HG03571 (cell line): Measurements from ENCODE around the gene ZNF365.
"Not testable (repeated sequence)": the region's sequence is repeated elsewhere in the genome, so short reads cannot be mapped to it uniquely, and the experiment has no call there.

Experiments
- ATAC-seq: cut with Tn5 transposase; IDR thresholded peaks from one replicate; pipeline ENCODE4 v1.9.1; 2021; ENCODE audit not compliant: unreplicated experiment

Gene ZNF365

DNA sequence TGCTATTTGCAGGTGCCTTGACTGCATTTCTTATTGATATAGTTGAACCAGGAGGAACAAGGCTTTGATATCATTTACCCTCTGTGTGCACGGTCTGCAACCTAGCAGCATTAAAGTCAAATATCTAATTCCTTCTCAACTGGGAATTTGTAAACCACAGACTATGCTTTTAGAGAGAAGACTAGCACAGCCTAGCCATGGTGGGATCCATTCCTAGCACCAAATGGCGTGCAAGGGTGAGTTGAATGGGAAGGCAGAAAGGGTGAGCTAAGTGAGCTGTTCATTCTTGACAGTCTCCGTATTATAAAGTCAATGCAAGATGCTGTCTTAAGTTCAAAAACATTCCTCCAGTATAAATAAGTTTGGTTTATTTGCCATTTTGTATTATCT lies 2.9 kb downstream of the ZNF365 start:
- no peak for ATAC-seq

GRCh38 chr10:62377966-62378365 lies 3.8 kb downstream of the ZNF365 start:
- no peak for ATAC-seq

DNA sequence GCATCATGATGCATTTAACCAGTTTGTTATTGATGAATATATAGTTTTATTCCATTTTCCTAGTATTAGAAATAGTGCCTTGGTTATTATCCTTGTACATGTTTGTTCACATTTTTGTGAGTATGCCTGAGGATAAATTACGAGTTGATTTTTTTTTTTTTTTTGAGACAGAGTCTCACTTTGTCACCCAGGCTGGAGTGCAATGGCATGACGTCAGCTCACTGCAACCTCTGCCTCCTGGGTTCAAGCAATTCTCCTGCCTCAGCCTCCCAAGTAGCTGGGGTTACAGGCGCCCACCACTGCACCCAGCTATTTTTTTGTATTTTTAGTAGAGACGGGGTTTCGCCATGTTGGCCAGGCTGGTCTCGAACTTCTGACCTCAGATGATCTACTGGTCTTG lies 4.7 kb downstream of the ZNF365 start:
- not testable (repeated sequence) for ATAC-seq

DNA sequence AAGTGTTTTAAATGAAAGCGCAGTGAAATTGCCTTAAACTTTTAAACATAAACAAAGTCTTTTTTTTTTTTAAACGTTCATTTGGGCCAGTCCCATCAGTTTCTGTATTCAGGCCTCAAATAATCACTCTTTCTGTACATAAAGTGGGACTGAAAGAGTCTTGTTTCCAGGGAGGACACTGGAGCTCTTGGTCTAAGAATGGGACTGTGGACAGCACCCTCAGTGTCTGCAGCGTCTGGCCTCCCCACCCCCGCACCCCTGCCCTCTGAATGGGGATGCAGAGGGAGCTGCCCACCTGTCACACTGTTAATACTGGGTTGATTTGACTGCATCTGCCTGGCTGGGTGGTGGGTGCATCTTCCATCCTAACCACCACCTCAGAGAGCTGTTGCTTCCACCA lies 5.2 kb downstream of the ZNF365 start:
- no peak for ATAC-seq

GRCh38 chr10:62380016-62380415 lies 5.8 kb downstream of the ZNF365 start:
- no peak for ATAC-seq

GRCh38 chr10:62381385-62382102 lies 7.4 kb downstream of the ZNF365 start:
- no peak for ATAC-seq

DNA sequence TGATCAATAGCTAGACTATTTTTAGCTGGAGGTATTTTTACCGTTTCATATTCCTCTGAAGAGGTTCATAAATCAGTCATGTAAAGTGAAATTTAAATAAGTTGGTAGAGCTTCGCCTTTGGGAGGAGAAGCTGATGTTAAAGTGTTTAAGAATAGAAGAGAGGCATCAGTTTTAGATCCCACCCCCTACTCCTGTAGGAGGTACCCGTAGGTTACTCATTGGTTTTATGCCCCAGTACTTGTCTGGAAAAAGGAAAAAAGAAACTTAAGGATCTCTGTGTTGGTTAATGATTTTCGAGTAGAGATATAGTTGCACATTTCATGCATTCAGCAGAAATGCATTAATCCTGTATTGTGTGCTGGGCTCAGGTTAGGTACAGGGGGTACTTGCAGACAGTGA lies 8.7 kb downstream of the ZNF365 start:
- no peak for ATAC-seq

GRCh38 chr10:62384057-62384446 lies 9.9 kb downstream of the ZNF365 start:
- ATAC-seq, result no peak

- ATAC-seq, result no peak
Measured at GRCh38 chr10:62384447-62385081, 10.4 kb downstream of the ZNF365 start.

GRCh38 chr10:62386356-62387320 lies 12.5 kb downstream of the ZNF365 start:
- ATAC-seq, result no peak

- ATAC-seq, result no peak
Measured at GRCh38 chr10:62388328-62388727, 14.2 kb downstream of the ZNF365 start.

DNA sequence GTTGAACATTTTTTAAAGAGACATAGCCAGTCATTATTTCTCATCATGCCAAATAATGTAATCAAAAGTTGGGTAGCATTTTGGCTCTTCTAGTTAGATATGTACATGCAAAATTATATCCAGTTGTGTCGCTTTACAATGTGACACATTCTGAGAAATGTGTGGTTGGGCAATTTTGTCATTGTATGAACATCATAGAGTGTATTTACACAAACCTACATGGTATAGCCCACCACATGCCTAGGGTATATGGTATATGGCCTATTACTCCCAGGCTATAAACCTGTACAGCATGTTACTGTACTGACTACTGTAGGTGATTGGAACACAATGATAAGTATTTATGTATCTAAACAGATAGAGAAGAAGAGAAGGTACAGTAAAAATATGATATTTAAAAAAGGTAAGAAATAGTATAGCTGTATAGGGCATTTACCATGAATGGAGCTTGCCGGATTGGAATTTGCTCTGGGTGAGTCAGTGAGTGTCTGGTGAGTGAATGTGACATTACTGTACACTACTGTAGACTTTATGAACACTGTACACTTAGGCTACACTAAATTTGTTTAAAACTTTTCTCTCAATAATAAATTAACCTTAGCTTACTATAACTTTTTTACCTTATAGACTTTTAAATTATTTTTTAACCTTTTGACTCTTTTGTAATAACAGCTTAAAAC lies 16.5 kb downstream of the ZNF365 start:
- ATAC-seq, result no peak

DNA sequence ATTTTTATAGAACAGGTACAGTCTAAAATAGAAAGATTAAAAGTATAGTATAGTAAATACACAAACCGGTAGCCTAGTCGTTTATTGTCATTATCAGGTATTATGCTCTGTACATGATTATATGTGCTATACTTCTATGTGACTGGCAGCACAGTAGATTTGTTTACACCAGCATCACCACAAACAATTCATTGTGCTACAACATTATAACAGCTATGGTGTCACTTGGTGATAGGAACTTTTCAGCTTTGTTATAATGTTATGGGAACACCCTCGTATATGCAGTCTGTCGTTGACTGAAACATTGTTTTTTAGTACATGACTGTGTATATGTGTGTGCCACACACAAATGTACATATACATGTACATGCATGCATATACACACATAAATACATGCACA lies 19.1 kb downstream of the ZNF365 start:
- no peak for ATAC-seq

DNA sequence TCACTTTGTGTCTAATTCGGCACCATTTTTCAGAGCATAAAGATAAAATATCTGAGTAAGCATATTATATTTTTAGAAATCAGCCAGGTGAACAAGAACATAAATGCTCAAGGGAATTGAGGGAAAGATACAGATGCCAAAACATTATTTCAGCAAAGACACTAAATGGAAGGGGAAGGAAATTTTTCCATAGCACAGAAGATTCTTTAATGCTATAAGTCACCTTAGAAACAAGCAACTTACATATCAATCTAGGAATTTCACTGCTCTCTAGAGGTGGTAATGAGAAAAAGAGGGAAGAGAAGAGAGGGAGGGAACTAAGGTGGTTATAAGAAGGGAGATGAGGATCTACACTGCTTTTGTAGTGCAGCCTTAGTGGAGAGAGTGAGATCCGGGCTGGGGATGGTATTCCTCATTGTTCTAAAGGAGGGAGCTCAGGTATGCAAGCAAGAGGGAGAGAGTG lies 20.4 kb downstream of the ZNF365 start:
- ATAC-seq, result no peak

- ATAC-seq, result no peak
Measured at GRCh38 chr10:62395892-62396291, 21.7 kb downstream of the ZNF365 start.

DNA sequence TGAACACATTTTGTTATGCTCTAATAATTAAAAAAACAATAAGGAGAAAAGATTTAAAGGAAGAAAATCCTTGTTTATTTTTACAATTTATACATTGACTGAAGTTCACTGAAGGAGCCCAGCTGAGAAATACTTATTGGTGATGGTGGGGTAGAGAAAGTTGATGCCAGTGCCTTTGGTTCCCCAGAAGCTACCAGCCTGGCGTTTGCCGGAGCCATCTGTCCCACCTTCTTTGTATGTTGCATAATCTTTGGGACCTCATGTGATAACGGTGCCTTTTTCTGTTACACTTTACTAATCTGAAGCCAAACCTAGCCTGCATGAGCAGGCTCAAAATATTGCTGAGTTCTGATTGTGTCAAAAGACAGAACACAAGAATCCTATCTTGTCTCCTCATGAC lies 22.7 kb downstream of the ZNF365 start:
- ATAC-seq, result no peak

- ATAC-seq, result no peak
Measured at GRCh38 chr10:62399211-62399610, 25.0 kb downstream of the ZNF365 start.

DNA sequence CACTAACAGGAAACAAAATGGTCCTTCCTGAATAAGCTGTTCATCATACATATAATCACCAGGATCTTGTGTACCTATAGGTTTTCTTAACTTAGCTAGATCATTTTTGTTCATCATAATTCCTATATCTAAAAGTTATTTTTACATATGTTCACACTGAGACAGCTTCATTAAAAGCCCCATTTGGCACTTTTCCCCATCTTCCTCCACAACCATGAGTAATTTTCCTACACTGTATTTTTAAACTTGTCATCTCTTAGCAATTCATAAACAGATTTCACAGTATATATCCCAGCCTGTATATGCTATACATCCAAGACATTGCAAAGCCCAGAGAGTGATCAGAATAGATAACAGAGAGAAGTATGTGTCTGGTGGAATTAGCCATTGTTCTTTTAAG lies 28.3 kb downstream of the ZNF365 start:
- ATAC-seq, result no peak

DNA sequence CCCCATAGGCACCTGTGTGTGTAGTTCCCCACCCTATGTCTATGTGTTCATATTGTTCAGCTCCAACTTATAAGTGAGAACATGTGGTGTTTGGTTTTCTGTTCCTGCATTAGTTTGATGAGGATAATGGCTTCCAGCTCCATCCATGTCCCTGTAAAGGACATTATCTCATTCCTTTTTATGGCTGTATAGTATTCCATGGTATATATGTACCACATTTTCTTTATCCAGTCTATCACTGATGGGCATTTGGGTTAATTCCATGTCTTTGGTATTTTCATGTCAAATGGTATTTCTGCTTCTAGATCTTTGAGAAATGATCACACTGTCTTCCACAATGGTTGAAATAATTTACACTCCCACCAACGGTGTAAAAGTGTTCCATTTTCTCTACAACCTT lies 36.4 kb downstream of the ZNF365 start:
- not testable (repeated sequence) for ATAC-seq

DNA sequence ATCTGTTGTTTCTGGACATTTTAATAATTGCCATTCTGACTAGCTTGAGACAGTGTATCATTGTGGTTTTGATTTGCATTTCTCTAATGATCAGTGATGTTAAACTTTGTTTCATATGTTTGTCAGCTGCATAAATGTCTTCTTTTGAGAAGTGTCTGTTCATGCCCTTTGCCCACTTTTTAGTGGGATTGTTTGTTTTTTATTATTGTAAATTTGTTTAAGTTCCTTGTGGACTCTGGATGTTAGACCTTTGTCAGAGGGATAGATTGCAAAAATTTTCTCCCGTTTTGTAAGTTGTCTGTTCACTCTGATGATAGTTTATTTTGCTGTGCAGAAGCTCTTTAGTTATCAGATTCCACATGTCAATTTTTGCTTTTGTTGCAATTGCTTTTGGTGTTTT lies 36.8 kb downstream of the ZNF365 start:
- not testable (repeated sequence) for ATAC-seq

DNA sequence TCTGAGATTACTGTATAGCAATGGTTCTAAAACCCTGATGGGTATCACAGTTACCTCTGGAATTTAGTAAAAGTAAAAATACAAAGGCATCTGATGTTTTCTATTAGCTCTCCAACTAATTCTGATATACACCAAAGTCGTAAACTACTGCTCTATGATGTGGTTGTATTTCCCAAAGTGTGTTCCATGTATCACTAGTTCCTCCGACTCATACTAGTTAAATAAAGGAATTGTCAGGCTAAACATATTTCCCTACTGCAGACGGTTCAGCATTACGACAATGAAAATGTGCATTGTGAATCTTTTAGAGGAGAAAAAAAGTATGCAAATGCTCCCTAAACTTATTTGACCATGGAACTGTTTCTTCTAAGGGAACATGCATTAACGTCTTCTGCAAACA lies 38.9 kb downstream of the ZNF365 start:
- ATAC-seq, result no peak
